Measurements from ENCODE around the gene REG3A. TPM values are rescaled to one million over a fixed set of nuclear protein-coding genes. Genes with fewer than 3 reads are reported as not detected.

Gene REG3A
- total RNA-seq, 6 experiments from 2014 or later: 0.66 TPM; not detected in 5

- H3K9me3 ChIP-seq: no peaks in the 10 kb centered on the region
- H3K4me3 ChIP-seq: no peak overlapping the region
- H3K4me1 ChIP-seq: no peaks in the 10 kb centered on the region
- H3K27me3 ChIP-seq: no peaks in the 10 kb centered on the region
- TF ChIP-seq, protein P1, sequence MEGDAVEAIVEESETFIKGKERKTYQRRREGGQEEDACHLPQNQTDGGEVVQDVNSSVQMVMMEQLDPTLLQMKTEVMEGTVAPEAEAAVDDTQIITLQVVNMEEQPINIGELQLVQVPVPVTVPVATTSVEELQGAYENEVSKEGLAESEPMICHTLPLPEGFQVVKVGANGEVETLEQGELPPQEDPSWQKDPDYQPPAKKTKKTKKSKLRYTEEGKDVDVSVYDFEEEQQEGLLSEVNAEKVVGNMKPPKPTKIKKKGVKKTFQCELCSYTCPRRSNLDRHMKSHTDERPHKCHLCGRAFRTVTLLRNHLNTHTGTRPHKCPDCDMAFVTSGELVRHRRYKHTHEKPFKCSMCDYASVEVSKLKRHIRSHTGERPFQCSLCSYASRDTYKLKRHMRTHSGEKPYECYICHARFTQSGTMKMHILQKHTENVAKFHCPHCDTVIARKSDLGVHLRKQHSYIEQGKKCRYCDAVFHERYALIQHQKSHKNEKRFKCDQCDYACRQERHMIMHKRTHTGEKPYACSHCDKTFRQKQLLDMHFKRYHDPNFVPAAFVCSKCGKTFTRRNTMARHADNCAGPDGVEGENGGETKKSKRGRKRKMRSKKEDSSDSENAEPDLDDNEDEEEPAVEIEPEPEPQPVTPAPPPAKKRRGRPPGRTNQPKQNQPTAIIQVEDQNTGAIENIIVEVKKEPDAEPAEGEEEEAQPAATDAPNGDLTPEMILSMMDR (IDR thresholded peaks at IDR 0.05): no peak
- TF ChIP-seq POLR2A (IDR thresholded peaks at IDR 0.05): no peak
- WGBS (ENCODE audit: insufficient coverage, low coverage, low lambda C conversion rate, missing lambda C conversion rate): 57% methylated on average over 6 of the region's 6 CpGs
- H3K36me3 ChIP-seq: no peaks in the 10 kb centered on the region
- no peak for ATAC-seq
- no peak overlapping the region for H3K27ac ChIP-seq
- intact Hi-C loops (cut with DNase I): no loop called here
- DNase-seq: no peak
These were observed 30.3 kb downstream of the REG3A start for GRCh38 chr2:79129260-79129659.

DNA sequence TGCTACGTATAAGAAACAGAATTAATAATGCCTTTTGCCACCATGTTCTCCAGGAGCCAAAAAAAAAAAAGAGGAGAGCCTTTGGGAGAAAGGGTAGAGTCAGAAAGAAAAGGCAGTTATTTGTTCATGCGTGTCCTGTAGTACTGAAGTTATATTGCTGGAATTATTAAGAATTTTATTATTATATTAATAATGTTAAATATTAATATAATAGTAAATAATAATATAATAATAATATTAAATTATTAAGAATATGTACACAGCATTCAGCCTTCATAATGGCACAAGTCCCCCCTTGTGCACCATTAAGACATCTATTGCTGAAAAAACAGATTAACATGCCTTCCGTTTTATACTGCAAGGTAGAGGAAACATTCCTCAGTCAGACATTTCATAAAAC, 31.1 kb downstream of the REG3A start:
- WGBS (ENCODE audit: insufficient coverage, low coverage, low lambda C conversion rate, missing lambda C conversion rate): 69% methylated on average over 3 of the region's 3 CpGs
- H3K27me3 ChIP-seq: no peaks in the 10 kb centered on the region
- H3K4me1 ChIP-seq: no peaks in the 10 kb centered on the region
- no peak for DNase-seq
- TF ChIP-seq, protein P1 (IDR thresholded peaks at IDR 0.05): no peak
- TF ChIP-seq POLR2A (IDR thresholded peaks at IDR 0.05): no peak
- H3K9me3 ChIP-seq: no peaks in the 10 kb centered on the region
- ATAC-seq: no peak
- no peak overlapping the region for H3K4me3 ChIP-seq
- H3K36me3 ChIP-seq: no peaks in the 10 kb centered on the region
- no peak overlapping the region for H3K27ac ChIP-seq
- intact Hi-C loops (cut with DNase I): no loop called here

GRCh38 chr2:79125721-79125985, 33.9 kb downstream of the REG3A start:
- Histone ChIP-seq H3K4me1 (no peaks in the 10 kb centered on the region), H3K27me3 (no peaks in the 10 kb centered on the region), H3K27ac (no peak overlapping the region), H3K9me3 (no peaks in the 10 kb centered on the region), H3K4me3 (no peak overlapping the region), H3K36me3 (no peaks in the 10 kb centered on the region)
- intact Hi-C loops (cut with DNase I): no loop called here
- no peak for TF ChIP-seq POLR2A (IDR thresholded peaks at IDR 0.05)
- TF ChIP-seq, protein P1 (IDR thresholded peaks at IDR 0.05): no peak
- DNase-seq (no peak), ATAC-seq (no peak)
- WGBS (ENCODE audit: insufficient coverage, low coverage, low lambda C conversion rate, missing lambda C conversion rate): 73% methylated on average over 3 of the region's 3 CpGs

DNA sequence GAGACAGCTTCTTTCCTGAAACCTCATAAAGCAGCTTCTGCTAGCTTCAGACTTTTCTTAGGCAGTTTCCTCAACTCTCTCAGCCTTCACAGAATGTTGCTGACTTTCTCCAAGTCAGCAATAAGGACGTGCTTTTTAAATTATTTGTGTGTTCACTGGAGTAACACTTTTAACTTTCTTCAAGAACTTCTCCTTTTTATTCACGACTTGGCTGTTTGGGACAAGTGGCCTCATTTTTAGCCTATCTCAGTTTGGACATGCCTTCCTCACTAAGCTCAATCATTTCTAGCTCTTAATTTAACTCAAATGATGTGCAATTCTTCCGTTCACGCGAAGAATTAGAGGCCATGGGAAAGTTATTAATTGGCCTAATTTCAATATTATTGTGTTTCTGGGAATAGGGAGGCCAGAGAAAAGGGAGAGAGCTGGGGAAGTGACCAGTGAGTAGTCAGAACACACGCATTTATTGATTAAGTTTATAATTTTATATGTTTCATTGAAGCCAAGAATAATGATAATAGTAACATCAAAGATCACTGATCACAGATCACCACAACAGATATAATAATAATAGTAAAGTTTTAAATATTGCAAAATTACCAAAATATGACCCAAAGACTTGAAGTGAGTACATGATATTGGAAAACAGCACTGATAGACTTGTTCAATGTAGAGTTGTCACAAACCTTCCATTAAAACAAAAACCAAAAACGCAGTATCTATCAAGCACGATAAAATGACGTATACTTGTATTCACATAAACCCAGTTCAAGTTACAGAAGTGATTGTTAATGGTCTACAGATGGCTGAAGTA, 34.4 kb downstream of the REG3A start:
- no peak for ATAC-seq
- no peaks in the 10 kb centered on the region for H3K4me1 ChIP-seq

More for the DNA sequence above, 34.4 kb downstream of the REG3A start:
- Histone ChIP-seq H3K9me3 (no peaks in the 10 kb centered on the region), H3K36me3 (no peaks in the 10 kb centered on the region), H3K27me3 (no peaks in the 10 kb centered on the region), H3K4me3 (no peak overlapping the region), H3K27ac (no peak overlapping the region)
- intact Hi-C loops (cut with DNase I): no loop called here
- no peak for DNase-seq
- 49% methylated on average over 9 of the region's 9 CpGs for WGBS (ENCODE audit: insufficient coverage, low coverage, low lambda C conversion rate, missing lambda C conversion rate)
- TF ChIP-seq, protein P1 (IDR thresholded peaks at IDR 0.05): no peak
- TF ChIP-seq POLR2A (IDR thresholded peaks at IDR 0.05): no peak

Data from right lobe of liver (tissue), 6 donors.